Stimulated activated CD4-positive, alpha-beta T cell treated with anti-CD3 and anti-CD28 coated beads, Interleukin-12 subunit alpha, Interleukin-12 subunit beta, amount 100 ng/mL, for 48 hours (primary cell): ENCODE measurements around the gene ZNF407.
"Not testable (repeated sequence)": the region's sequence is repeated elsewhere in the genome, so short reads cannot be mapped to it uniquely, and the experiment has no call there.

Experiments used
- DNase-seq, 3 donors: peaks; one replicate each; pipeline ENCODE4 v3.0.0-alpha.2; 2020; ENCODE audit warnings: low read depth in 2 of 3, low spot score in 1 of 3

The ZNF407 gene, protein sequence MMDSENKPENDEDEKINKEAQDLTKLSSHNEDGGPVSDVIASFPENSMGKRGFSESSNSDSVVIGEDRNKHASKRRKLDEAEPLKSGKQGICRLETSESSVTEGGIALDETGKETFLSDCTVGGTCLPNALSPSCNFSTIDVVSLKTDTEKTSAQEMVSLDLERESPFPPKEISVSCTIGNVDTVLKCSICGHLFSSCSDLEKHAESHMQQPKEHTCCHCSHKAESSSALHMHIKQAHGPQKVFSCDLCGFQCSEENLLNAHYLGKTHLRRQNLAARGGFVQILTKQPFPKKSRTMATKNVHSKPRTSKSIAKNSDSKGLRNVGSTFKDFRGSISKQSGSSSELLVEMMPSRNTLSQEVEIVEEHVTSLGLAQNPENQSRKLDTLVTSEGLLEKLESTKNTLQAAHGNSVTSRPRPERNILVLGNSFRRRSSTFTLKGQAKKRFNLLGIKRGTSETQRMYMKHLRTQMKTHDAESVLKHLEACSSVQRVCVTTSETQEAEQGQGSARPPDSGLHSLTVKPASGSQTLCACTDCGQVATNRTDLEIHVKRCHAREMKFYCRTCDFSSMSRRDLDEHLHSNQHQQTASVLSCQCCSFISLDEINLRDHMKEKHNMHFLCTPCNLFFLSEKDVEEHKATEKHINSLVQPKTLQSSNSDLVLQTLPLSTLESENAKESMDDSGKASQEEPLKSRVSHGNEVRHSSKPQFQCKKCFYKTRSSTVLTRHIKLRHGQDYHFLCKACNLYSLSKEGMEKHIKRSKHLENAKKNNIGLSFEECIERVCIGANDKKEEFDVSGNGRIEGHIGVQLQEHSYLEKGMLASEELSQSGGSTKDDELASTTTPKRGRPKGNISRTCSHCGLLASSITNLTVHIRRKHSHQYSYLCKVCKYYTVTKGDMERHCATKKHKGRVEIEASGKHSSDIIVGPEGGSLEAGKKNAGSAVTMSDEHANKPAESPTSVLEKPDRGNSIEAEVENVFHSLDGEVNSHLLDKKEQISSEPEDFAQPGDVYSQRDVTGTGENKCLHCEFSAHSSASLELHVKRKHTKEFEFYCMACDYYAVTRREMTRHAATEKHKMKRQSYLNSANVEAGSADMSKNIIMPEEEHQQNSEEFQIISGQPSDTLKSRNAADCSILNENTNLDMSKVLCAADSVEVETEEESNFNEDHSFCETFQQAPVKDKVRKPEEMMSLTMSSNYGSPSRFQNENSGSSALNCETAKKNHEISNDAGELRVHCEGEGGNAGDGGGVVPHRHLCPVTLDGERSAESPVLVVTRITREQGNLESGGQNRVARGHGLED (N-terminal part only)

DNA sequence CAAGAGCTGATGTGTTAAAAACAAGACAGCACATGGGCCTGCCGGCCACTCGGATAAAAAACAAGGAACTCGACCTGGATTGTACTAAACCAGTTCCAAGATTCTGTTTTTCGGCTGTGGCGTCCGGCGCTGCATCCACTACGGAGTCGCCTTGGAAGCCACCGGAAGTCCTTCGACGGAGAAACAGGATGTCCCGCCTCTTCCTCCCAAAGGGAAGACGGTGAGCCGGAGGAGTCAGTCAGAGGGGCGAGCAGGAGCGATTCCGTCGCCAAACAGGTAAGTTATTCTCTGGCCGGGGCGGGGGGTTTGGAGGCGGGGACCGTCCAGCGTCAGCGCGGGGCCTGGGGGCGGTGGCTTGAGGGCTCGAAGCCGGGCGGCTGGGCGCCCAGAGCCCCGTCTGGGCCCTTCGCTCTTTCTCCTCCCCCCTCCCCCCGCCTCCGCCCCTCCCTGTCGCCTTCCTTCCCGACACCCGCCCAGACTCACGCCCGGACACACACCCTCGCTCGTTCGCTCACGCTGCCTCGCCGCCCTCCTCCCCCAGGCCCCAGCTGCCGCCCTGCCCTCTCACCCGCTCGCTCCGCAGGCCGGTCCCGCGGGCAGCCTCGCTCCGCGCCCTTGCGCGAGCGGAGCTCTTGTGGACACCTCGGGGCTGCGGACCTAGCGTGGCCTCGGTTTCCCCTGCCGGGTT, at the start of gene ZNF407:
Gene ZNF407, plus strand, starts transcription at position 209 of the 688 bp plus-strand sequence. CDS start 33,150 bp downstream, outside the sequence.
- peak; percentile 72 to 82 (median 78) for DNase-seq

- DNase-seq = no peak
Observed at GRCh38 chr18:74549591-74550104, 48.0 kb upstream of the ZNF407 start.

DNA sequence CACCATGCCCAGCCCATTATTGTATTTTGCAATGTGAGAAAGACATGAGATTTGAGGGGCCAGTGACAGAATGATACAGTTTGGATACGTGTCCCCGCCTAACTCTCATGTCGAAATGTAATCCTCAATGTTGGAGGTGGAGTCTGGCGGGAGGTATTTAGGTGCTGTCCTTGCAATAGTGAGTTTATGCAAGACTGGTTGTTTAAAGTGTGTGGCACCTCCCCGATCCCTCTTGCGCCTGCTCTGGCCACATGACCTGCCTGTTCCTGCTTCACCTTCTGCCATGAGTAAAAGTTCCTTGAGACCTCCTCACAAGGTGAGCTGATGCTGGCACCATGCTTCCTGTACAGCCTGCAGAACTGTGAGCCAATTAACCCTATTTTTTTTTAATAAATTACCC, 46.8 kb upstream of the ZNF407 start:
- no peak for DNase-seq

GRCh38 chr18:74551452-74551851, 46.2 kb upstream of the ZNF407 start:
- DNase-seq = no peak

GRCh38 chr18:74551936-74552555, 45.6 kb upstream of the ZNF407 start:
- peak; percentile 60 to 79 (median 70) for DNase-seq

- DNase-seq = no peak
Observed at GRCh38 chr18:74556126-74556525, 41.5 kb upstream of the ZNF407 start.

GRCh38 chr18:74558096-74558495, 39.6 kb upstream of the ZNF407 start:
- no peak for DNase-seq

DNA sequence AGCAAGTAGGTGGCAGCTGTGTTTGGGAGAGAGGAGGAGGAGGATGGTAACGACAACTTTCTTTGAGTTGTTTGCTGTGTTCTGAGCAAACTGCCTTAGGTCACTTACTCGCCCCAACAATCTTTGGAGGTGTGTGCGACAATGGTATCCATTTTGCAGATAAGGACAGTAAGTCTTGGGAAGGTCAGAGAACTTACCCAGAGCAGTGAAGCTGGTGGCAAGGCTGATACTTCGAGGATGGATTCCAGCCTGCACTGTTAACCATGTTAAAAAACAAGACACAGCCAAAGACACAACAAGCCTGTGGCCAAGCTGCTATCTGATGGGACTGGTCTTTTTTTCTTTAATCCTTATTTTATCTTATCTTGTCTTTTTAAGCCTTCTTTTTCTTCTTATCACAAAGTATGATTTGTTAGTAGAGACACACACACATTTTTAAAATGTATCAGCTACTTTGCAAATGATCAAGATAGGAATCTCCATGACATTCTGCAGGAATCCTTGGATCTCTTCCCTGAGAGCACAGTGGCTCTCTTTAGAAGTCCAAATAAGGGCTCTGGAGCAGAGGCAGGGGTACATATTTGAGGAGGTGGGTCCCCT, 35.4 kb upstream of the ZNF407 start:
- DNase-seq = no peak

GRCh38 chr18:74562775-74563174, 34.9 kb upstream of the ZNF407 start:
- no peak for DNase-seq

GRCh38 chr18:74563999-74564398, 33.7 kb upstream of the ZNF407 start:
- no peak for DNase-seq

GRCh38 chr18:74565164-74565563, 32.5 kb upstream of the ZNF407 start:
- DNase-seq = not testable (repeated sequence)

GRCh38 chr18:74565993-74566392, 31.7 kb upstream of the ZNF407 start:
- DNase-seq = not testable (repeated sequence)

DNA sequence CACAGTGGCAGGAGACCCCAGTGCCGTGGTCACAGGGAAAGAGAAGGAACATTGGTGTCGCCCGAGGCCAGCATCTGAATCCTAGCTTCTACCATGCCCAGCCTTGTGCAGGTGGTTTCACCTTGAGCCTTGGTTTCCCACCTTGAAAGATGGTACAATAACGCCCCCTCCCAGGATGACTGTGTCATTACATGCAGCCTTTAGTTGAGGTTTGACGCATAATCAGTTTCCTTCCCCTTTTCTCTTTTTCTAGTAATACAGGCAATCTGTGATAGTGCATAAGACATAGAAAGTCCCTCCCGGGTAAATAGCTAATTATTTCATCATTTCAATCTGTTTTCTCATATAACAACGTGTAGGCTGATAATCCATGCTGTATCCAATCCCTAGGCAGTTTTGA, 29.8 kb upstream of the ZNF407 start:
- no peak for DNase-seq

GRCh38 chr18:74569401-74569800, 28.3 kb upstream of the ZNF407 start:
- no peak for DNase-seq

GRCh38 chr18:74570266-74570665, 27.4 kb upstream of the ZNF407 start:
- DNase-seq = no peak

- DNase-seq = no peak
Observed at GRCh38 chr18:74571895-74572680, 25.6 kb upstream of the ZNF407 start.

GRCh38 chr18:74573053-74573452, 24.6 kb upstream of the ZNF407 start:
- no peak for DNase-seq

DNA sequence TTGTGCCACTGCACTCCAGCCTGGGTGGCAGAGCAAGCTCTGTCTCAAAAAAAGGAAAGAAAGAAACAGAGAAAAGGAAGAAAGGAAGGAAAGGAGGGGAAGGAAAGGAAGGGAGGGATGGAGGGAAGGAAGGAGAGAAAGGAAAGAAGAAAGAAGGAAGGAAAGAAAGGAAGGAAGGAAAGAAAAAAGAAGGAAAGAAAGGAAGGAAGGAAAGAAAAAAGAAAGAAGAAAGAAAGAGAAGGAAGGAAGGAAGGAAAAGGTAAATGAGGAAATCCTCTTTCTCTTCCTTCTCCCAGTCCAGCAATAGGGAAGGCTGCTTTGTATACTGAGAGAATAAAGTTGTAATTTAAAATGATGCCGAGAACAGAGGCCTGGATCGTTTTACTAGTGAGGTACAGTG, 22.8 kb upstream of the ZNF407 start:
- DNase-seq = no peak

- DNase-seq = no peak
Observed at GRCh38 chr18:74577019-74577418, 20.7 kb upstream of the ZNF407 start.
